IMR-90 (cell line): ENCODE results near the gene ADCYAP1. TPM values are rescaled to one million over a fixed set of nuclear protein-coding genes. Genes with fewer than 3 reads are reported as not detected.

Source experiments
- ATAC-seq: fragments of 200-7000 bp; cut with Tn5 transposase; 2 replicates; pipeline ENCODE4 v1.9.1; 2020; ENCODE audit warnings: low read depth, mild to moderate bottlenecking, moderate library complexity
- BruUV-seq: library from RNA; stranded (reverse); fragments of 400-500 nt; replicated peaks from 2 replicates; lab custom pipeline; 2021; lab: Mats Ljungman, UMichigan
- CTCF ChIA-PET: fragments of 300-600 bp; formaldehyde crosslinking; extraction: SDS; loops from one replicate; lab custom pipeline; 2021; ENCODE audit warnings: antibody characterized with exemption; lab: Yijun Ruan, JAX
- POLR2A ChIA-PET: fragments of 300-600 bp; sonication (Branson Sonifier 250); formaldehyde crosslinking; loops from one replicate; lab custom pipeline; 2022; ENCODE audit warnings: antibody characterized with exemption; ENCODE audit not compliant: unreplicated experiment; lab: Charles Lee
- DNase-seq: peaks from one replicate; pipeline ENCODE4 v3.0.0; 2013
- H2AFZ ChIP-seq: replicated peaks from 2 replicates; pipeline ENCODE3; 2013; ENCODE audit warnings: low read length, mild to moderate bottlenecking; ENCODE audit not compliant: poor library complexity
- H2AK5ac ChIP-seq: 2 replicates; pipeline ENCODE4 v1.6.1; 2013; ENCODE audit warnings: low read depth, low read length, inconsistent platforms
- H2AK9ac ChIP-seq: replicated peaks from 2 replicates; pipeline ENCODE3; 2013; ENCODE audit warnings: mild to moderate bottlenecking, low read depth, low read length, moderate library complexity; ENCODE audit not compliant: poor library complexity
- H2BK120ac ChIP-seq: 2 replicates; pipeline ENCODE4 v1.6.1; 2013; ENCODE audit warnings: low read depth, low read length, inconsistent platforms
- H2BK15ac ChIP-seq: 3 replicates; pipeline ENCODE4 v1.6.1; 2013; ENCODE audit warnings: low read depth, low read length, inconsistent platforms
- H2BK20ac ChIP-seq: 2 replicates; pipeline ENCODE4 v1.6.1; 2013; ENCODE audit warnings: low read depth, mild to moderate bottlenecking, inconsistent platforms, low read length, moderate library complexity
- H2BK5ac ChIP-seq: 2 replicates; pipeline ENCODE4 v1.6.1; 2013; ENCODE audit warnings: mild to moderate bottlenecking, low read depth, low read length, inconsistent platforms; ENCODE audit not compliant: poor library complexity, severe bottlenecking
- H3K14ac ChIP-seq: replicated peaks from 2 replicates; pipeline ENCODE4 v1.6.1; 2013; ENCODE audit warnings: low read depth, low read length, inconsistent platforms
- H3K18ac ChIP-seq: 2 replicates; pipeline ENCODE4 v1.6.1; 2013; ENCODE audit warnings: low read depth, low read length, control low read depth
- H3K23ac ChIP-seq: 2 replicates; pipeline ENCODE4 v1.6.1; 2013; ENCODE audit warnings: low read depth, low read length, inconsistent platforms
- H3K27ac ChIP-seq: 2 replicates; pipeline ENCODE4 v1.5.1; 2013; ENCODE audit warnings: mild to moderate bottlenecking, control low read depth, low read length; ENCODE audit not compliant: insufficient read depth
- H3K27me3 ChIP-seq: 2 replicates; pipeline ENCODE4 v1.6.1; 2013; ENCODE audit warnings: low read length; ENCODE audit not compliant: control insufficient read depth, insufficient read depth
- H3K36me3 ChIP-seq: 2 replicates; pipeline ENCODE4 v1.6.1; 2013; ENCODE audit warnings: low read length, mixed read lengths; ENCODE audit not compliant: control insufficient read depth, insufficient read depth
- H3K4ac ChIP-seq: 2 replicates; pipeline ENCODE4 v1.6.1; 2013; ENCODE audit warnings: low read depth, low read length, inconsistent platforms
- H3K4me1 ChIP-seq: 2 replicates; pipeline ENCODE4 v1.6.1; 2013; ENCODE audit warnings: low read length, mixed read lengths; ENCODE audit not compliant: control insufficient read depth, insufficient read depth
- H3K4me2 ChIP-seq: 2 replicates; pipeline ENCODE4 v1.6.1; 2013; ENCODE audit warnings: low read depth, mild to moderate bottlenecking, control low read depth, low read length, moderate library complexity
- H3K4me3 ChIP-seq: 2 replicates; pipeline ENCODE4 v1.5.1; 2013; ENCODE audit warnings: low read depth, mild to moderate bottlenecking, control low read depth, low read length, moderate library complexity; ENCODE audit not compliant: insufficient read depth
- H3K56ac ChIP-seq: 2 replicates; pipeline ENCODE4 v1.6.1; 2013; ENCODE audit warnings: low read length, inconsistent platforms; ENCODE audit not compliant: insufficient read depth; ENCODE audit errors: extremely low read depth
- H3K79me1 ChIP-seq, 2 experiments: 2 replicates each; pipeline ENCODE4 v1.6.1; 2013; ENCODE audit warnings: low read length in 2 of 2, inconsistent platforms in 1 of 2, low read depth in 1 of 2
- H3K9ac ChIP-seq: 2 replicates; pipeline ENCODE4 v1.6.1; 2013; ENCODE audit warnings: low read depth, low read length, control low read depth
- H3K9me1 ChIP-seq: 2 replicates; pipeline ENCODE4 v1.6.1; 2013; ENCODE audit warnings: low read length, inconsistent platforms; ENCODE audit not compliant: insufficient read depth
- H3K9me3 ChIP-seq: 2 replicates; pipeline ENCODE4 v1.6.1; 2013; ENCODE audit warnings: low read length; ENCODE audit not compliant: control insufficient read depth, insufficient read depth
- H4K20me1 ChIP-seq: 2 replicates; pipeline ENCODE4 v1.6.1; 2013; ENCODE audit warnings: low read length, inconsistent platforms; ENCODE audit not compliant: insufficient read depth
- H4K5ac ChIP-seq: 2 replicates; pipeline ENCODE4 v1.6.1; 2013; ENCODE audit warnings: mild to moderate bottlenecking, low read depth, low read length, control low read depth
- H4K8ac ChIP-seq, 2 experiments: 2 replicates each; pipeline ENCODE4 v1.6.1; 2013; ENCODE audit warnings: low read depth in 2 of 2, low read length in 2 of 2, control low read depth in 1 of 2, inconsistent platforms in 1 of 2
- H4K91ac ChIP-seq: 2 replicates; pipeline ENCODE4 v1.6.1; 2013; ENCODE audit warnings: low read depth, low read length, inconsistent platforms; ENCODE audit not compliant: insufficient read depth
- BHLHE40 ChIP-seq: fragments of 150-350 bp; IDR thresholded peaks from 2 replicates; pipeline ENCODE4 v1.6.1; 2016; ENCODE audit warnings: mild to moderate bottlenecking, low read depth, low read length
- CEBPB ChIP-seq: IDR thresholded peaks from 2 replicates; pipeline ENCODE4 v1.6.1; 2012; ENCODE audit warnings: low read depth, low read length, improper control_type of control experiment
- CHD1 ChIP-seq: IDR thresholded peaks from 2 replicates; pipeline ENCODE4 v1.6.1; 2012; ENCODE audit warnings: low read depth, low read length, improper control_type of control experiment
- CTCF ChIP-seq: conservative IDR thresholded peaks from 2 replicates; pipeline ENCODE4 v1.5.1; 2012; ENCODE audit warnings: mild to moderate bottlenecking, low read depth, low read length, improper control_type of control experiment
- ELK1 ChIP-seq: fragments of 150-350 bp; IDR thresholded peaks from 2 replicates; pipeline ENCODE4 v1.6.1; 2016; ENCODE audit warnings: low read depth, mild to moderate bottlenecking, low read length, moderate library complexity, borderline replicate concordance
- FOS ChIP-seq: fragments of 150-350 bp; IDR thresholded peaks from 2 replicates; pipeline ENCODE4 v1.6.1; 2016; ENCODE audit warnings: low read depth, low read length
- MAFK ChIP-seq: IDR thresholded peaks from 2 replicates; pipeline ENCODE4 v1.6.1; 2012; ENCODE audit warnings: low read depth, low read length, improper control_type of control experiment
- MAZ ChIP-seq: IDR thresholded peaks from 2 replicates; pipeline ENCODE4 v1.6.1; 2012; ENCODE audit warnings: low read depth, mild to moderate bottlenecking, low read length, improper control_type of control experiment, moderate library complexity, borderline replicate concordance
- MXI1 ChIP-seq: IDR thresholded peaks from 2 replicates; pipeline ENCODE4 v1.6.1; 2012; ENCODE audit warnings: low read depth, mild to moderate bottlenecking, low read length, moderate library complexity, borderline replicate concordance
- NFE2L2 ChIP-seq: fragments of 150-350 bp; IDR thresholded peaks from 2 replicates; pipeline ENCODE4 v1.6.1; 2016; ENCODE audit warnings: low read depth, mild to moderate bottlenecking, low read length
- POLR2A ChIP-seq: IDR thresholded peaks from 2 replicates; pipeline ENCODE4 v1.6.1; 2012; ENCODE audit warnings: mild to moderate bottlenecking, low read depth, low read length
- RAD21 ChIP-seq: IDR thresholded peaks from 2 replicates; pipeline ENCODE4 v1.6.1; 2012; ENCODE audit warnings: low read length, improper control_type of control experiment
- RCOR1 ChIP-seq: IDR thresholded peaks from 2 replicates; pipeline ENCODE4 v1.6.1; 2012; ENCODE audit warnings: mild to moderate bottlenecking, low read length, improper control_type of control experiment; ENCODE audit not compliant: insufficient replicate concordance
- RFX5 ChIP-seq: IDR thresholded peaks from 2 replicates; pipeline ENCODE4 v1.8.0; 2012; ENCODE audit warnings: low read depth, mild to moderate bottlenecking, low read length, moderate library complexity
- SMC3 ChIP-seq: fragments of 150-350 bp; IDR thresholded peaks from 2 replicates; pipeline ENCODE4 v1.6.1; 2016; ENCODE audit warnings: low read depth, mild to moderate bottlenecking, antibody characterized with exemption, low read length, moderate library complexity
- USF2 ChIP-seq: fragments of 150-350 bp; IDR thresholded peaks from 2 replicates; pipeline ENCODE4 v1.6.1; 2017; ENCODE audit warnings: mild to moderate bottlenecking, antibody characterized with exemption, low read length, low read depth
- WGBS, 2 experiments: methylation state at CpG; one replicate each; pipeline versions ENCODE4 v1.1.5 to v1.1.7; 2013; ENCODE audit warnings: missing lambda C conversion rate in 2 of 2; ENCODE audit not compliant: insufficient read length in 1 of 2; ENCODE audit errors: extremely low coverage in 2 of 2; 5-methylcytosine and 5-hydroxymethylcytosine counted together
- dilution Hi-C: fragments of 300-500 bp; cut with HindIII; formaldehyde crosslinking; loops from one replicate; pipeline ENCODE4 v1.14.3; 2018; ENCODE audit warnings: low sequenced_read_pairs; ENCODE audit not compliant: unreplicated experiment
- in situ Hi-C: fragments of 300-500 bp; cut with MboI; formaldehyde crosslinking; loops from 3 replicates; pipeline ENCODE4 v1.14.3; 2019; ENCODE audit warnings: low sequenced_read_pairs, inconsistent platforms, mixed read lengths
- intact Hi-C: fragments of 100-400 bp; cut with micrococcal nuclease; formaldehyde crosslinking; loops from 2 replicates; pipeline ENCODE4 v1.10.0; 2022
- polyA plus RNA-seq, 3 experiments: library from polyadenylated mRNA; depleted of rRNA; stranded (reverse); fragments of >200 nt; gene quantifications; 2 replicates each; pipeline ENCODE4 v1.2.3, GENCODE V29; 2012; ENCODE audit warnings: low replicate concordance in 1 of 3
- total RNA-seq: library from RNA; depleted of rRNA; stranded (reverse); fragments of >200 nt; gene quantifications from 2 replicates; pipeline ENCODE4 v1.2.3, GENCODE V29; 2012

ADCYAP1 gene
- total and polyA plus RNA-seq, 2 of the 4 experiments (the other 2 are of a cell fraction), result not detected

DNA sequence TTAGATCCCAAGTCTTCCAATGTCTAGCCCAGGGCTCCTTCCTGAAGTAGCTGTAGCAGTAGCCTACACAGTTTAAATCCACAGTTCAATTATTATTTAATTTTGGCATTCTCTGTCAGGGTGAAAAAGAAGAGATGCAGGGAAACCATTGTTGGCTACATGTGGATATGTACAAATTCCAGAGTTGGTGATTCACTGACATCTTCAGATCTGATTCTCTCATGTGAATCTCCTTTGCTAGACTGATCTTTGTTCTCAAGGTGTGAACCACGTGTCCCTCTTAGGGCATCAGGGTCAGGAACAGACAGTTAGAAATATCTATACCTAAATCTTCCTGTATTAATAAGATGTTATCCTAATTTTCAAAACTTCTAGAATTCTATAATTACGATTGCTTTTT is 36.7 kb downstream of the ADCYAP1 start:
- POLR2A ChIA-PET, result no interaction called here
- CTCF ChIA-PET, result no interaction called here

More for the DNA sequence above, 36.7 kb downstream of the ADCYAP1 start:
- no peak for DNase-seq
- dilution Hi-C loops (no loop called here), intact Hi-C loops (no loop called here), in situ Hi-C loops (no loop called here)
- no peak for ATAC-seq
- H3K27ac ChIP-seq, result no peak overlapping the region
- no peak overlapping the region for H3K18ac ChIP-seq
- no peak overlapping the region for H3K4me2 ChIP-seq
- H4K5ac ChIP-seq, result no peak overlapping the region
- H4K91ac ChIP-seq, result no peak overlapping the region
- H3K36me3 ChIP-seq, result no peaks in the 10 kb centered on the region
- H3K9me1 ChIP-seq, result no peaks in the 10 kb centered on the region
- no peak overlapping the region for H3K9ac ChIP-seq
- no peak overlapping the region for H4K8ac ChIP-seq
- H2AK9ac ChIP-seq, result no peak overlapping the region
- no peaks in the 10 kb centered on the region for H4K20me1 ChIP-seq
- H2BK120ac ChIP-seq, result no peak overlapping the region
- no peak overlapping the region for H3K4ac ChIP-seq
- H2AK5ac ChIP-seq, result no peak overlapping the region
- H3K14ac ChIP-seq, result no peak overlapping the region
- H3K4me3 ChIP-seq, result no peak overlapping the region
- no peak overlapping the region for H3K56ac ChIP-seq
- H2BK15ac ChIP-seq, result no peak overlapping the region
- no TSS peak for BruUV-seq
- no peak overlapping the region for H3K23ac ChIP-seq
- H3K9me3 ChIP-seq, result no peaks in the 10 kb centered on the region
- no peaks in the 10 kb centered on the region for H3K27me3 ChIP-seq
- H2AFZ ChIP-seq, result no peak overlapping the region
- H2BK5ac ChIP-seq, result no peak overlapping the region
- H3K4me1 ChIP-seq, result no peaks in the 10 kb centered on the region
- TF ChIP-seq NFE2L2 (no peak), CEBPB (no peak), RCOR1 (no peak), BHLHE40 (no peak), USF2 (no peak), ELK1 (no peak), RFX5 (no peak), CTCF (no peak), CHD1 (no peak), FOS (no peak), MXI1 (no peak), POLR2A (no peak), RAD21 (no peak), MAZ (no peak), SMC3 (no peak), MAFK (no peak)
- H3K79me1 ChIP-seq, result no peaks in the 10 kb centered on the region
- H2BK20ac ChIP-seq, result no peak overlapping the region
- no CpG with 5 or more reads among the region's 2 CpGs for WGBS, 2 experiments
